ENCODE results near the gene TMEM109. TPM values are rescaled to one million over a fixed set of nuclear protein-coding genes. Genes with fewer than 3 reads are reported as not detected.

TMEM109 gene
- polyA plus RNA-seq, 1 experiment: 70.0 TPM

- POLR2A ChIA-PET: interaction anchor here (0.6 kb wide), 1 partner anchor 1517 kb away, joined by 7 read pairs; no protein-coding TSS in a partner anchor
- no peak for DNase-seq (ENCODE audit: low read depth)
- TF ChIP-seq, protein P1, sequence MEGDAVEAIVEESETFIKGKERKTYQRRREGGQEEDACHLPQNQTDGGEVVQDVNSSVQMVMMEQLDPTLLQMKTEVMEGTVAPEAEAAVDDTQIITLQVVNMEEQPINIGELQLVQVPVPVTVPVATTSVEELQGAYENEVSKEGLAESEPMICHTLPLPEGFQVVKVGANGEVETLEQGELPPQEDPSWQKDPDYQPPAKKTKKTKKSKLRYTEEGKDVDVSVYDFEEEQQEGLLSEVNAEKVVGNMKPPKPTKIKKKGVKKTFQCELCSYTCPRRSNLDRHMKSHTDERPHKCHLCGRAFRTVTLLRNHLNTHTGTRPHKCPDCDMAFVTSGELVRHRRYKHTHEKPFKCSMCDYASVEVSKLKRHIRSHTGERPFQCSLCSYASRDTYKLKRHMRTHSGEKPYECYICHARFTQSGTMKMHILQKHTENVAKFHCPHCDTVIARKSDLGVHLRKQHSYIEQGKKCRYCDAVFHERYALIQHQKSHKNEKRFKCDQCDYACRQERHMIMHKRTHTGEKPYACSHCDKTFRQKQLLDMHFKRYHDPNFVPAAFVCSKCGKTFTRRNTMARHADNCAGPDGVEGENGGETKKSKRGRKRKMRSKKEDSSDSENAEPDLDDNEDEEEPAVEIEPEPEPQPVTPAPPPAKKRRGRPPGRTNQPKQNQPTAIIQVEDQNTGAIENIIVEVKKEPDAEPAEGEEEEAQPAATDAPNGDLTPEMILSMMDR (IDR thresholded peaks at IDR 0.05; ENCODE audit: insufficient read depth, low read depth, low read length): no peak
- CTCF ChIA-PET: no interaction called here
- Histone ChIP-seq H3K27me3 (ENCODE audit: control insufficient read depth, insufficient read depth, low read length) (no peaks in the 10 kb centered on the region), H3K4me3 (ENCODE audit: low read depth, low read length) (no peak overlapping the region), H3K36me3 (ENCODE audit: control insufficient read depth, insufficient read depth, low read length) (peaks cover 17% of the 10 kb centered on the region)
Observed at GRCh38 chr11:60927061-60927592, 13.2 kb downstream of the TMEM109 start.

GRCh38 chr11:60927600-60927999, 13.6 kb downstream of the TMEM109 start:
- peaks cover 15% of the 10 kb centered on the region for H3K36me3 ChIP-seq (ENCODE audit: control insufficient read depth, insufficient read depth, low read length)
- TF ChIP-seq, protein P1 (IDR thresholded peaks at IDR 0.05; ENCODE audit: insufficient read depth, low read depth, low read length): no peak
- no peak for DNase-seq (ENCODE audit: low read depth)
- H3K27me3 ChIP-seq (ENCODE audit: control insufficient read depth, insufficient read depth, low read length): no peaks in the 10 kb centered on the region
- CTCF ChIA-PET: interaction anchor here (0.9 kb wide), 1 partner anchor 24 kb away, joined by 4 read pairs; no protein-coding TSS in a partner anchor
- POLR2A ChIA-PET: interaction anchor here (0.6 kb wide), 1 partner anchor 1517 kb away, joined by 7 read pairs; no protein-coding TSS in a partner anchor
- no peak overlapping the region for H3K4me3 ChIP-seq (ENCODE audit: low read depth, low read length)

- Histone ChIP-seq H3K36me3 (ENCODE audit: control insufficient read depth, insufficient read depth, low read length) (peaks cover 15% of the 10 kb centered on the region), H3K4me3 (ENCODE audit: low read depth, low read length) (no peak overlapping the region), H3K27me3 (ENCODE audit: control insufficient read depth, insufficient read depth, low read length) (no peaks in the 10 kb centered on the region)
- CTCF ChIA-PET: interaction anchor here (0.9 to 1.0 kb wide), 2 partner anchors 11 to 25 kb away, joined by 3 to 4 read pairs; no protein-coding TSS in a partner anchor
- DNase-seq (ENCODE audit: low read depth): no peak
- POLR2A ChIA-PET: no interaction called here
- TF ChIP-seq, protein P1 (IDR thresholded peaks at IDR 0.05; ENCODE audit: insufficient read depth, low read depth, low read length): no peak
Observed at GRCh38 chr11:60928563-60929001, 14.6 kb downstream of the TMEM109 start.

DNA sequence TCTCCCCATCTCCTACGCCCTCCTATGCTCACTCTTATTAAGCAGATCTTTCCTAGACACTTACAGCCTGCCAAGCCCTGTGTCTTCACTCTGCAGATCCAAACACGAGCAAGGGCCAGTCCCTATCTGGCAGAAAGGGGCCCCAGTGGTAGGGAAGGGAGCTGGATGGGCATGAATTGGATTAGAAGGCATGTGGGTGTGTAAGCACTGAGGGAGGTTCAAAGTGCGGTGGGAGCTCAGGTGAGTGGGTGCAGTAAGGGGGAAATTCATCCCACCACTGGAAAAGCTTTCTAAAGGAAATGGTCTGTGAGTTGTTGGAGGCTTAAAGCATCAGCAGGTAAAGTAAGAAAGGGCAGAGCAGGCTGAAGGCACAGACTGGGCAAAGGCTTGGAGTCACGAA, 15.8 kb downstream of the TMEM109 start:
- ChIA-PET POLR2A (no interaction called here), CTCF (interaction anchor here (0.8 kb wide), 1 partner anchor 10 kb away, joined by 3 read pairs; no protein-coding TSS in a partner anchor)
- peaks cover 15% of the 10 kb centered on the region for H3K36me3 ChIP-seq (ENCODE audit: control insufficient read depth, insufficient read depth, low read length)
- TF ChIP-seq, protein P1 (IDR thresholded peaks at IDR 0.05; ENCODE audit: insufficient read depth, low read depth, low read length): no peak
- no peak overlapping the region for H3K4me3 ChIP-seq (ENCODE audit: low read depth, low read length)
- no peak for DNase-seq (ENCODE audit: low read depth)
- no peaks in the 10 kb centered on the region for H3K27me3 ChIP-seq (ENCODE audit: control insufficient read depth, insufficient read depth, low read length)

- Histone ChIP-seq H3K4me3 (ENCODE audit: low read depth, low read length) (no peak overlapping the region), H3K36me3 (ENCODE audit: control insufficient read depth, insufficient read depth, low read length) (peaks cover 15% of the 10 kb centered on the region), H3K27me3 (ENCODE audit: control insufficient read depth, insufficient read depth, low read length) (no peaks in the 10 kb centered on the region)
- TF ChIP-seq, protein P1 (IDR thresholded peaks at IDR 0.05; ENCODE audit: insufficient read depth, low read depth, low read length): no peak
- CTCF ChIA-PET: interaction anchor here (1.6 kb wide), 1 partner anchor 20 kb away, joined by 3 read pairs; no protein-coding TSS in a partner anchor
- no peak for DNase-seq (ENCODE audit: low read depth)
- POLR2A ChIA-PET: no interaction called here
Observed at GRCh38 chr11:60930394-60930793, 16.4 kb downstream of the TMEM109 start.
